Subcutaneous abdominal adipose tissue (tissue), 5 donors: Measurements from ENCODE around the gene GLT1D1.

ENCODE experiments used
- H3K27ac ChIP-seq: one replicate; pipeline ENCODE4 v1.7.0; 2013; ENCODE audit warnings: low read depth, mild to moderate bottlenecking, inconsistent platforms, low read length, moderate library complexity
- H3K27me3 ChIP-seq, 5 donors: one replicate each; pipeline ENCODE4 v1.7.0; 2013; ENCODE audit warnings: low read length in 5 of 5, inconsistent platforms in 1 of 5; ENCODE audit not compliant: control insufficient read depth in 5 of 5, insufficient read depth in 4 of 5
- H3K36me3 ChIP-seq, 5 donors: one replicate each; pipeline ENCODE4 v1.7.0; 2013; ENCODE audit warnings: low read length in 5 of 5; ENCODE audit not compliant: control insufficient read depth in 5 of 5, insufficient read depth in 5 of 5
- H3K4me1 ChIP-seq, 5 donors: one replicate each; pipeline ENCODE4 v1.7.0; 2013; ENCODE audit warnings: low read length in 5 of 5, mild to moderate bottlenecking in 3 of 5, moderate library complexity in 1 of 5; ENCODE audit not compliant: control insufficient read depth in 5 of 5, insufficient read depth in 5 of 5
- H3K4me3 ChIP-seq, 5 donors: one replicate each; pipeline ENCODE4 v1.7.0; 2013; ENCODE audit warnings: low read length in 5 of 5, low read depth in 1 of 5
- H3K9ac ChIP-seq, 5 donors: one replicate each; pipeline ENCODE4 v1.7.0; 2013; ENCODE audit warnings: low read length in 5 of 5, mild to moderate bottlenecking in 4 of 5, moderate library complexity in 3 of 5
- H3K9me3 ChIP-seq, 5 donors: one replicate each; pipeline ENCODE4 v1.7.0; 2013; ENCODE audit warnings: low read length in 5 of 5; ENCODE audit not compliant: control insufficient read depth in 5 of 5
- donor health status: healthy.
- donor health status: healthy.
- donor health status: healthy.
- donor health status: healthy.
- donor health status: healthy.

Gene GLT1D1

GRCh38 chr12:128909653-128910052 is 56.4 kb downstream of the GLT1D1 start:
- Histone ChIP-seq H3K27ac (no peak overlapping the region), H3K36me3 (no peaks in the 10 kb centered on the region), H3K9me3 (no peaks in the 10 kb centered on the region), H3K4me3 (no peak overlapping the region), H3K27me3 (no peaks in the 10 kb centered on the region), H3K4me1 (no peaks in the 10 kb centered on the region), H3K9ac (no peak overlapping the region)

DNA sequence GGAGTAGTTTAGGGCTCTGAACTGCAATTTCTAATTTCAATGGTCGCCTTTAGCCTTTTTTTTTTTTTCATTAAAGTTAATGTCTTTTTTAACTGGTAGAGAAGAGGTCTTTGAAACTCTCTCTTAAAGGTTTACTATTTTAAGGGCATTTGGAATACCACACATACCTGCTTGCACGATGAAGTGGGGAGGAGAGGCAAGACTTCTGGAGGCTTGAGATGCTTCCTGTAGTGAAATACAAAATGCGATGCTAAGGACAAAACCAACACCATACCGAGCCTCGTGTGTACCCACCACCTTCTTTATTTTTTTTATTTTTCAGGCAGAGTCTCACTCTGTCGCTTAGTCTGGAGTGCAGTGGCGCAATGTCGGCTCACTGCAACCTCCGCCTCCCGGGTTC is 57.4 kb downstream of the GLT1D1 start:
- Histone ChIP-seq H3K9ac (no peak overlapping the region), H3K27me3 (no peaks in the 10 kb centered on the region), H3K9me3 (no peaks in the 10 kb centered on the region), H3K27ac (no peak overlapping the region), H3K4me3 (no peak overlapping the region), H3K4me1 (no peaks in the 10 kb centered on the region), H3K36me3 (no peaks in the 10 kb centered on the region)

DNA sequence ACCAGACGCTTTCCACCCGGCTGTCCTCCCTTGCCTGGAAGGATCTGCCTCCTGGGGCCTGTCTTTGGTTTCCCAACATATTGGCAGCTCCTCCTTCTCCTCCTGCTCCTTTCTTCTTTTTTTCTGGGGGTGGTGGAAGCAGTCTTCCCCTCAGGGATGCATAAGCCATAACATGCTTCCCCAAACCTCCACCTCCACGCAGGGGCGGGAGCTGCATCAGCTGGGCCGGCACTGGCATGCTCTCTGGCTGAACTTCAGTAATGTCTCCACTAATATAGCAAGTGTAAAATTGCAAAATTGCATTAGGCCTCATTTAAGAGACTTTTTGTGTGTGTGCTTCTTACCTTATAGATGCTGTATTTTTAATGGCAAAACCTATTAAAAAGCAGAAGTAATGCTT is 58.6 kb downstream of the GLT1D1 start:
- H3K27ac ChIP-seq: no peak overlapping the region
- no peaks in the 10 kb centered on the region for H3K4me1 ChIP-seq
- no peak overlapping the region for H3K4me3 ChIP-seq

DNA sequence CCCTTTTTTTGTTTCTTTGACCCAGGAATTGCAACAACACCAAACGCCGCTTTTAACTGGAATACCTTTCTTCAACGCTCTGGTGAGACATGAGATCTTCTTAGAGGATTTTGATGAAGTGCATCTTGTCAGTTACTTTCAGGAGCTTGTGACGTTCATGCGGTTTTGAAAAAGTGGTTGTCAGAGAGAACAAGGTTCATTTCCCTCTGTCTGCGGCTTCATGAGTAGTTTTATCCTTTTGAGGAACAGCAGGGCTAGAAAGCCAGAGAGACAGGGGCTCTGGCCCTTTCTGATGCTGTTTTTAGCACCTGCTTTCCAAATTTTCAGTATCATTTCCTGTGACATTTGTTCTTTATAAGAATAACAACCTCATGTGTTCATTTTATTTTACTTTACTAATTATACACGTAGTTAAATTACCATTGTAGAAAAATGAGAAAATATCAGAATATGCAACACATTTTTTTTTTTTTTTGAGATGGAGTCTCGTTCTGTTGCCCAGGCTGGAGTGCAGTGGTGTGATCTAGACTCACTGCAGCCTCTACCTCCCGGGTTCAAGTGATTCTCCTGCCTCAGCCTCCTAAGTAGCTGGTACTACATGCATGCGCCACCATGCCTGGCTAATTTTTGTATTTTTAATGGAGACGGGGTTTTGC is 61.8 kb downstream of the GLT1D1 start:
- H3K9me3 ChIP-seq: no peaks in the 10 kb centered on the region
- no peaks in the 10 kb centered on the region for H3K27me3 ChIP-seq
- H3K9ac ChIP-seq: no peak overlapping the region
- no peaks in the 10 kb centered on the region for H3K4me1 ChIP-seq
- H3K4me3 ChIP-seq: no peak overlapping the region
- no peaks in the 10 kb centered on the region for H3K36me3 ChIP-seq
- no peak overlapping the region for H3K27ac ChIP-seq

More for the DNA sequence above, 58.6 kb downstream of the GLT1D1 start:
- Histone ChIP-seq H3K9me3 (no peaks in the 10 kb centered on the region), H3K36me3 (no peaks in the 10 kb centered on the region), H3K27me3 (no peaks in the 10 kb centered on the region), H3K9ac (no peak overlapping the region)

DNA sequence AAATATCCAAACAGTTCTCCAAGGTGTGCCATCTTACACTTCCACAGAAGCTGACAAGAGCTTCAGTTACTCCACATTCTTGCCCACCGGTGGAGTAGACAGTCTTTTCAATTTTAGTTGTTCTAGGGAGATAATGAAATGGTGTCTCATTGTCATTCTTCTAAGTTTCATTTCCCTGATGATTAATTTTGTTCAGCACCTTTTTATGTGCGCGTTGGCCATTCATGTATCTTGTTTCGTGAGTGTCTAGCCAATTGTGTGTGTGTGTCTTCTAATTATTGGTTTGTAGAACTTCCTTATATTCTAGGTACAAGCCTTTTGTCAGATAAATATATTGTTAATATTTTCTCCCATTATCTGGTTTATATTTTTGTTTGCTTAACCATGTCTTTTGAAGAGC is 63.1 kb downstream of the GLT1D1 start:
- Histone ChIP-seq H3K36me3 (no peaks in the 10 kb centered on the region), H3K27ac (no peak overlapping the region), H3K9me3 (no peaks in the 10 kb centered on the region), H3K4me1 (peaks cover 0 to 5% (median 0%) of the 10 kb centered on the region in 5 donors), H3K9ac (no peak overlapping the region), H3K27me3 (no peaks in the 10 kb centered on the region), H3K4me3 (no peak overlapping the region)

DNA sequence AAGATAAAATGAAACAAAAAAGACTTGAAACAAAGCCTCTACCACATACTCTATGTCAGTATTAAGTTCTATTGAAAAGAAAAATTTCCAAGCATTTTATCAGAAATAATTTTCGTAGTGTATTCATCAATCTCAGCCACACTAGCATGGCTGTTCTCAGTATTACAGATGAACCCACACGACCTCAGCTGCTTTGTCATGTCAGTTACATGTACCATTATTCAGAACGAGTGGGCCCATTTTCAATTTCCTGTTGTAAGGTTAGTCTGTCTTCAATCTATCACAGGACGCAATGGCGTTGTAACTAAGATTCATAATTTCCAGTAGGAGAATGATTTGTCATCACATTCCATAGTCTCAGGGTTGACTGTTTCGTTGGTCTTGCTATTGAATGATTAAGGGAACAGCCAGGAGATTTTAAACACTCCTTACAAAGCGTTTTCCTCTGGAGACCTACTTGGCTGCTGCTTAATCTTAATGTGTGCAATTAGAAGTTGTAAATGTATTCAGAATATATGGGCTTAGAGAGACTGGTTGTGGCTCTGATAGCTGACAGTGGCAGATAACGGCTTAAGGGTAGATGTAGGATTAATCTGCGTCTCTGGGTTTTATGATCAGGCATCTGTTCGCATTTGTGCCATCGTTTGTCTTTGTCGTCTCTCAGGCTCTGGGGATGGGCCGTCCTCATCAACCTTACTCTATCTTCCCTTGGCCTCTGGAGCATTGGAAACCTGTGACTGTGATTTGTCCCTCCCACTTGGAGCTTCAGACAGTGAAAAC is 65.4 kb downstream of the GLT1D1 start:
- Histone ChIP-seq H3K27me3 (no peaks in the 10 kb centered on the region), H3K4me1 (peaks cover 0 to 5% (median 0%) of the 10 kb centered on the region in 5 donors), H3K27ac (no peak overlapping the region), H3K9me3 (no peaks in the 10 kb centered on the region), H3K36me3 (no peaks in the 10 kb centered on the region), H3K9ac (no peak overlapping the region), H3K4me3 (no peak overlapping the region)

GRCh38 chr12:128920468-128920867 is 67.2 kb downstream of the GLT1D1 start:
- H3K4me3 ChIP-seq: no peak overlapping the region
- H3K36me3 ChIP-seq: no peaks in the 10 kb centered on the region
- no peaks in the 10 kb centered on the region for H3K9me3 ChIP-seq
- no peaks in the 10 kb centered on the region for H3K27me3 ChIP-seq
- H3K4me1 ChIP-seq: peaks cover 0 to 5% (median 0%) of the 10 kb centered on the region in 5 donors
- H3K9ac ChIP-seq: no peak overlapping the region
- H3K27ac ChIP-seq: no peak overlapping the region

DNA sequence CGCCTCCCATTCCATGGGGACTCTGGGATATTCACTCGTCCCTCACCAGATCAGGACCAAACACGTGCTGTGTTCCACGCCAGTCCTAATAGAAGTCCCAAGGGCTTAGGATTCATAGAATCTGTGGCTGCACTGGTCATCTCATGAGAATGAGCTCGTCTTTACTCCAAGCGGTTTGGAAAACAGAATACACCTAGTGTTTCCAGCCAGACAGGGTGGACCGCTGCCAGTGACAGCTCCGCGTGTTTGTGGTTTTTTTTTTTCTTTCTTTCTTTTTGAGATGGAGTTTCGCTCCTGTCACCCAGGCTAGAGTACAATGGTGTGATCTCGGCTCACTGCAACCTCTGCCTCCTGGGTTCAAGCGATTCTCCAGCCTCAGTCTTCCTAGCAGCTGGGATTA is 75.1 kb downstream of the GLT1D1 start:
- Histone ChIP-seq H3K27ac (no peak overlapping the region), H3K4me1 (no peaks in the 10 kb centered on the region), H3K36me3 (no peaks in the 10 kb centered on the region), H3K9me3 (no peaks in the 10 kb centered on the region), H3K27me3 (no peaks in the 10 kb centered on the region), H3K9ac (no peak overlapping the region), H3K4me3 (no peak overlapping the region)

- Histone ChIP-seq H3K27ac (no peak overlapping the region), H3K36me3 (no peaks in the 10 kb centered on the region), H3K9ac (no peak overlapping the region), H3K9me3 (no peaks in the 10 kb centered on the region), H3K4me1 (no peaks in the 10 kb centered on the region), H3K4me3 (no peak overlapping the region), H3K27me3 (no peaks in the 10 kb centered on the region)
These were observed 75.8 kb downstream of the GLT1D1 start for GRCh38 chr12:128929057-128929456.

GRCh38 chr12:128930606-128931005 is 77.3 kb downstream of the GLT1D1 start:
- H3K36me3 ChIP-seq: no peaks in the 10 kb centered on the region
- no peaks in the 10 kb centered on the region for H3K27me3 ChIP-seq
- no peak overlapping the region for H3K4me3 ChIP-seq
- no peak overlapping the region for H3K27ac ChIP-seq
- no peak overlapping the region for H3K9ac ChIP-seq
- no peaks in the 10 kb centered on the region for H3K9me3 ChIP-seq
- H3K4me1 ChIP-seq: no peaks in the 10 kb centered on the region
